PC-3 (cell line): Measurements from ENCODE around the gene TBC1D9. TPM values are rescaled to one million over a fixed set of nuclear protein-coding genes. Genes with fewer than 3 reads are reported as not detected.

Experiments used
- ATAC-seq: fragments of 200-7000 bp; cut with Tn5 transposase; 2 replicates; pipeline ENCODE4 v1.9.1; 2020; ENCODE audit warnings: mild to moderate bottlenecking, moderate library complexity
- BruUV-seq: library from RNA; stranded (reverse); fragments of 400-500 nt; replicated peaks from 2 replicates; lab custom pipeline; 2021; lab: Mats Ljungman, UMichigan
- CTCF ChIA-PET: fragments of 300-600 bp; sonication (Branson Sonifier 250); formaldehyde crosslinking; loops from one replicate; lab custom pipeline; 2022; ENCODE audit warnings: antibody characterized with exemption; lab: Charles Lee
- POLR2A ChIA-PET: fragments of 300-600 bp; sonication (Branson Sonifier 250); formaldehyde crosslinking; loops from one replicate; lab custom pipeline; 2022; ENCODE audit warnings: antibody characterized with exemption; ENCODE audit not compliant: unreplicated experiment; lab: Charles Lee
- DNase-seq: peaks from one replicate; pipeline ENCODE4 v3.0.0-alpha.2; 2015
- H2AFZ ChIP-seq: fragments of 300-600 bp; sonication (generic); 2 replicates; pipeline ENCODE4 v1.6.0; 2016; ENCODE audit warnings: antibody characterized with exemption, low read length
- H3F3A ChIP-seq: fragments of 300-600 bp; sonication (generic); one replicate; pipeline ENCODE4 v1.6.0; 2017; ENCODE audit warnings: antibody characterized with exemption, low read length, control low read depth, mild to moderate bottlenecking; ENCODE audit not compliant: unreplicated experiment
- H3K27ac ChIP-seq: fragments of 300-600 bp; sonication (generic); 2 replicates; pipeline ENCODE4 v1.5.1; 2016; ENCODE audit warnings: mild to moderate bottlenecking, low read length
- H3K27me3 ChIP-seq: fragments of 300-600 bp; sonication (generic); 2 replicates; pipeline ENCODE4 v1.6.1; 2016; ENCODE audit warnings: low read length, mixed read lengths
- H3K36me3 ChIP-seq: fragments of 300-600 bp; sonication (generic); 2 replicates; pipeline ENCODE4 v1.6.1; 2016; ENCODE audit warnings: low read depth, mixed run types, low read length, mixed read lengths
- H3K4me1 ChIP-seq: fragments of 300-600 bp; sonication (generic); 2 replicates; pipeline ENCODE4 v1.5.1; 2016; ENCODE audit warnings: low read length; ENCODE audit not compliant: insufficient read depth
- H3K4me2 ChIP-seq: fragments of 300-600 bp; sonication (generic); 2 replicates; pipeline ENCODE4 v1.6.0; 2016; ENCODE audit warnings: low read length
- H3K4me3 ChIP-seq: fragments of 300-600 bp; sonication (generic); 2 replicates; pipeline ENCODE4 v1.5.1; 2016; ENCODE audit warnings: mild to moderate bottlenecking, low read length, mixed read lengths
- H3K79me2 ChIP-seq: fragments of 300-600 bp; sonication (generic); 2 replicates; pipeline ENCODE4 v1.6.1; 2017; ENCODE audit warnings: low read length, mixed read lengths
- H3K9ac ChIP-seq: fragments of 300-600 bp; sonication (generic); 2 replicates; pipeline ENCODE4 v1.6.0; 2016; ENCODE audit warnings: mild to moderate bottlenecking, low read length
- H3K9me2 ChIP-seq: fragments of 300-600 bp; sonication (generic); replicated peaks from 2 replicates; pipeline ENCODE4 v1.6.1; 2016; ENCODE audit warnings: mixed run types, low read length, mixed read lengths
- H3K9me3 ChIP-seq: fragments of 300-600 bp; sonication (generic); 2 replicates; pipeline ENCODE4 v1.6.1; 2016; ENCODE audit warnings: low read length, mixed read lengths
- H4K20me1 ChIP-seq: fragments of 300-600 bp; sonication (generic); 2 replicates; pipeline ENCODE4 v1.6.1; 2016; ENCODE audit warnings: low read length, mixed read lengths
- CTCF ChIP-seq: fragments of 300-600 bp; sonication (generic); conservative IDR thresholded peaks from 2 replicates; pipeline ENCODE4 v1.5.1; 2017; ENCODE audit warnings: antibody characterized with exemption, low read depth, mild to moderate bottlenecking, low read length
- EZH2 ChIP-seq: fragments of 300-600 bp; sonication (generic); IDR thresholded peaks from one replicate; pipeline ENCODE4 v1.6.1; 2017; ENCODE audit warnings: antibody characterized with exemption, mild to moderate bottlenecking, low read length; ENCODE audit not compliant: unreplicated experiment
- EZH2phosphoT487 ChIP-seq: fragments of 300-600 bp; sonication (generic); IDR thresholded peaks from 2 replicates; pipeline ENCODE4 v1.6.1; 2018; ENCODE audit warnings: mild to moderate bottlenecking, antibody characterized with exemption, low read length, borderline replicate concordance
- intact Hi-C: fragments of 100-400 bp; cut with micrococcal nuclease; formaldehyde crosslinking; loops from 2 replicates; pipeline ENCODE4 v1.9.0; 2023
- total RNA-seq: library from RNA; depleted of rRNA; stranded (reverse); fragments of >200 nt; gene quantifications from 2 replicates; pipeline ENCODE4 v1.2.3, GENCODE V29; 2014

TBC1D9 gene
- total RNA-seq, 1 experiment from 2014 or later, result 11.2 TPM

GRCh38 chr4:140673729-140674128 lies 82.5 kb downstream of the TBC1D9 start:
- no peak for TF ChIP-seq EZH2
- TF ChIP-seq EZH2phosphoT487, result no peak
- TF ChIP-seq CTCF, result no peak
- intact Hi-C loops, result no loop called here
- Histone ChIP-seq H3F3A (no peaks in the 10 kb centered on the region), H3K9me3 (no peaks in the 10 kb centered on the region), H2AFZ (no peak overlapping the region), H3K27ac (no peak overlapping the region), H3K9ac (no peak overlapping the region), H3K27me3 (no peaks in the 10 kb centered on the region), H3K79me2 (no peaks in the 10 kb centered on the region), H3K36me3 (no peaks in the 10 kb centered on the region), H4K20me1 (no peaks in the 10 kb centered on the region), H3K4me1 (no peaks in the 10 kb centered on the region), H3K9me2 (no peaks in the 10 kb centered on the region), H3K4me3 (no peak overlapping the region), H3K4me2 (no peak overlapping the region)
- ATAC-seq (no peak), DNase-seq (no peak)
- no TSS peak for BruUV-seq
- CTCF ChIA-PET, result interaction anchor here (1.1 kb wide), 1 partner anchor 70 kb away, joined by 4 read pairs; no protein-coding TSS in a partner anchor
- POLR2A ChIA-PET, result interaction anchor here (0.7 kb wide), 2 partner anchors 177 to 452 kb away, joined by 3 to 8 read pairs; no protein-coding TSS in a partner anchor

GRCh38 chr4:140672416-140672815 lies 83.8 kb downstream of the TBC1D9 start:
- H3K4me2 ChIP-seq, result no peak overlapping the region
- no peak overlapping the region for H3K27ac ChIP-seq
- H3K27me3 ChIP-seq, result no peaks in the 10 kb centered on the region
- no peaks in the 10 kb centered on the region for H3K36me3 ChIP-seq
- intact Hi-C loops, result no loop called here
- H2AFZ ChIP-seq, result no peak overlapping the region
- no peaks in the 10 kb centered on the region for H3F3A ChIP-seq
- H4K20me1 ChIP-seq, result no peaks in the 10 kb centered on the region
- ATAC-seq, result no peak
- DNase-seq, result no peak
- BruUV-seq, result no TSS peak
- no peaks in the 10 kb centered on the region for H3K9me3 ChIP-seq
- H3K9ac ChIP-seq, result no peak overlapping the region
- no peaks in the 10 kb centered on the region for H3K4me1 ChIP-seq
- TF ChIP-seq EZH2 (no peak), CTCF (no peak), EZH2phosphoT487 (no peak)
- ChIA-PET POLR2A (no interaction called here), CTCF (no interaction called here)
- no peak overlapping the region for H3K4me3 ChIP-seq
- H3K9me2 ChIP-seq, result no peaks in the 10 kb centered on the region
- no peaks in the 10 kb centered on the region for H3K79me2 ChIP-seq

GRCh38 chr4:140668111-140668510 lies 88.1 kb downstream of the TBC1D9 start:
- H3K4me2 ChIP-seq, result no peak overlapping the region
- intact Hi-C loops, result no loop called here
- ATAC-seq (no peak), DNase-seq (no peak)
- no TSS peak for BruUV-seq
- ChIA-PET CTCF (no interaction called here), POLR2A (no interaction called here)
- H2AFZ ChIP-seq, result no peak overlapping the region
- no peaks in the 10 kb centered on the region for H3K4me1 ChIP-seq
- no peaks in the 10 kb centered on the region for H3K36me3 ChIP-seq
- H3K79me2 ChIP-seq, result no peaks in the 10 kb centered on the region
- H3K9ac ChIP-seq, result no peak overlapping the region
- no peaks in the 10 kb centered on the region for H3K27me3 ChIP-seq
- no peak for TF ChIP-seq CTCF
- no peaks in the 10 kb centered on the region for H4K20me1 ChIP-seq
- no peaks in the 10 kb centered on the region for H3F3A ChIP-seq
- H3K4me3 ChIP-seq, result no peak overlapping the region
- H3K27ac ChIP-seq, result no peak overlapping the region
- H3K9me2 ChIP-seq, result no peaks in the 10 kb centered on the region
- H3K9me3 ChIP-seq, result no peaks in the 10 kb centered on the region
